Astrocyte (in vitro differentiated cells and primary cell): ENCODE data around the gene JMJD1C. TPM values are rescaled to one million over a fixed set of nuclear protein-coding genes. Genes with fewer than 3 reads are reported as not detected.

ENCODE experiments used
- DNase-seq: peaks from one replicate; pipeline ENCODE4 v3.0.0-alpha.2; 2010; ENCODE audit warnings: low read depth
- FAIRE-seq: peaks from 2 replicates; lab custom pipeline; 2011; peaks lifted over from hg19 to GRCh38; lab: Jason Lieb, UNC
- H2AFZ ChIP-seq: 2 replicates; pipeline ENCODE4 v1.6.0; 2012; ENCODE audit warnings: low read depth, low read length, inconsistent platforms
- H3K27ac ChIP-seq: 2 replicates; pipeline ENCODE4 v1.5.1; 2011; ENCODE audit warnings: low read depth, low read length, inconsistent platforms
- H3K27me3 ChIP-seq: 2 replicates; pipeline ENCODE4 v1.6.0; 2011; ENCODE audit warnings: low read length, inconsistent platforms; ENCODE audit not compliant: insufficient read depth
- H3K36me3 ChIP-seq: 2 replicates; pipeline ENCODE4 v1.5.1; 2011; ENCODE audit warnings: low read length, inconsistent platforms; ENCODE audit not compliant: insufficient read depth
- H3K4me1 ChIP-seq: 2 replicates; pipeline ENCODE4 v1.5.1; 2011; ENCODE audit warnings: low read length, inconsistent platforms; ENCODE audit not compliant: insufficient read depth
- H3K4me2 ChIP-seq: 2 replicates; pipeline ENCODE4 v1.6.0; 2012; ENCODE audit warnings: low read length, inconsistent platforms
- H3K4me3 ChIP-seq: 2 replicates; pipeline ENCODE4 v1.5.1; 2011; ENCODE audit warnings: low read depth, mild to moderate bottlenecking, low read length, inconsistent platforms; ENCODE audit not compliant: insufficient read depth
- H3K79me2 ChIP-seq: 2 replicates; pipeline ENCODE4 v1.6.0; 2012; ENCODE audit warnings: mild to moderate bottlenecking, low read length, inconsistent platforms; ENCODE audit not compliant: insufficient read depth
- H3K9ac ChIP-seq: 2 replicates; pipeline ENCODE4 v1.6.0; 2012; ENCODE audit warnings: mild to moderate bottlenecking, low read length, inconsistent platforms
- H3K9me3 ChIP-seq: 2 replicates; pipeline ENCODE4 v1.5.1; 2012; ENCODE audit warnings: low read depth, mild to moderate bottlenecking, low read length, inconsistent platforms; ENCODE audit not compliant: insufficient read depth
- H4K20me1 ChIP-seq: 2 replicates; pipeline ENCODE4 v1.6.0; 2012; ENCODE audit warnings: low read length, inconsistent platforms; ENCODE audit not compliant: insufficient read depth
- H3K27ac Mint-ChIP-seq: one replicate; pipeline ENCODE4 v1.8.0; 2021; ENCODE audit warnings: mild to moderate bottlenecking, mixed read lengths; ENCODE audit not compliant: unreplicated experiment
- H3K27me3 Mint-ChIP-seq: one replicate; pipeline ENCODE4 v1.8.0; 2021; ENCODE audit warnings: low read depth, mixed read lengths; ENCODE audit not compliant: unreplicated experiment
- H3K36me3 Mint-ChIP-seq: one replicate; pipeline ENCODE4 v1.8.0; 2021; ENCODE audit warnings: low read depth, mixed read lengths; ENCODE audit not compliant: unreplicated experiment
- H3K4me1 Mint-ChIP-seq: one replicate; pipeline ENCODE4 v1.8.0; 2021; ENCODE audit warnings: low read depth, mixed read lengths; ENCODE audit not compliant: unreplicated experiment
- H3K4me3 Mint-ChIP-seq: one replicate; pipeline ENCODE4 v1.8.0; 2021; ENCODE audit warnings: mild to moderate bottlenecking, moderate library complexity, mixed read lengths; ENCODE audit not compliant: unreplicated experiment
- H3K9me3 Mint-ChIP-seq: one replicate; pipeline ENCODE4 v1.8.0; 2021; ENCODE audit warnings: mild to moderate bottlenecking, mixed read lengths; ENCODE audit not compliant: unreplicated experiment
- EZH2 ChIP-seq: IDR thresholded peaks from 2 replicates; pipeline ENCODE4 v1.6.1; 2012; ENCODE audit warnings: mild to moderate bottlenecking, low read length, inconsistent platforms; ENCODE audit not compliant: insufficient read depth
- total RNA-seq: library from RNA; stranded (reverse); gene quantifications from 2 replicates; pipeline ENCODE4 v1.2.1, GENCODE V29; 2021
- TF ChIP-seq, protein P1 (sequence below): IDR thresholded peaks from 2 replicates; pipeline ENCODE4 v1.5.1; 2011; ENCODE audit warnings: low read depth, mild to moderate bottlenecking, inconsistent platforms, low read length, moderate library complexity; ENCODE audit not compliant: insufficient read depth

The JMJD1C gene
- total RNA-seq, 1 donor from 2014 or later = 61.0 TPM

DNA sequence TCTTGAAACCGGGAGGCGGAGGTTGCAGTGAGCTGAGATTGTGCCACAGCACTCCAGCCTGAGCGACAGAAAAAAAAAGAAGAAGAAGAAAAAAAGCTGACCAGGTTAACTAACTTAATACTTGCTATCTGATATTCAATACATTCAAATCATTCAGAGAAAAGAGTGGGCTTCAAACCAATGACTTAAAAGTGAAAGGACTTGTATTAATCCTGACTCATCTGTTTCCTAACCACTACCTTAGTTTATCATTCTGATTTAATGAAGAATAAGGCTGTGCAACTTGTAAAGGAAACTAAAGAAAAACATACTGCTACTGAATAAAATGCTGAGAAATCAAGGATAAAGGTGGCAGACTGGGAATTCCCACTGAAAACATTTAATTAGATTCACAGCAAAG lies 204.3 kb downstream of the JMJD1C start:
- TF ChIP-seq, protein P1, sequence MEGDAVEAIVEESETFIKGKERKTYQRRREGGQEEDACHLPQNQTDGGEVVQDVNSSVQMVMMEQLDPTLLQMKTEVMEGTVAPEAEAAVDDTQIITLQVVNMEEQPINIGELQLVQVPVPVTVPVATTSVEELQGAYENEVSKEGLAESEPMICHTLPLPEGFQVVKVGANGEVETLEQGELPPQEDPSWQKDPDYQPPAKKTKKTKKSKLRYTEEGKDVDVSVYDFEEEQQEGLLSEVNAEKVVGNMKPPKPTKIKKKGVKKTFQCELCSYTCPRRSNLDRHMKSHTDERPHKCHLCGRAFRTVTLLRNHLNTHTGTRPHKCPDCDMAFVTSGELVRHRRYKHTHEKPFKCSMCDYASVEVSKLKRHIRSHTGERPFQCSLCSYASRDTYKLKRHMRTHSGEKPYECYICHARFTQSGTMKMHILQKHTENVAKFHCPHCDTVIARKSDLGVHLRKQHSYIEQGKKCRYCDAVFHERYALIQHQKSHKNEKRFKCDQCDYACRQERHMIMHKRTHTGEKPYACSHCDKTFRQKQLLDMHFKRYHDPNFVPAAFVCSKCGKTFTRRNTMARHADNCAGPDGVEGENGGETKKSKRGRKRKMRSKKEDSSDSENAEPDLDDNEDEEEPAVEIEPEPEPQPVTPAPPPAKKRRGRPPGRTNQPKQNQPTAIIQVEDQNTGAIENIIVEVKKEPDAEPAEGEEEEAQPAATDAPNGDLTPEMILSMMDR = no peak
- TF ChIP-seq EZH2 = no peak
- H3K9ac ChIP-seq = no peak overlapping the region
- peaks cover 77% of the 10 kb centered on the region for H4K20me1 ChIP-seq
- Mint-ChIP-seq H3K4me3 (no peak overlapping the region), H3K27me3 (no peaks in the 10 kb centered on the region), H3K9me3 (peaks cover 2% of the 10 kb centered on the region), H3K27ac (no peak overlapping the region), H3K36me3 (peaks cover 2% of the 10 kb centered on the region), H3K4me1 (peaks cover 22% of the 10 kb centered on the region)
- H2AFZ ChIP-seq = no peak overlapping the region
- DNase-seq = no peak
- H3K27ac ChIP-seq = no peak overlapping the region
- H3K4me2 ChIP-seq = no peak overlapping the region
- H3K4me1 ChIP-seq = peaks cover 3% of the 10 kb centered on the region
- H3K79me2 ChIP-seq = peaks cover 99% of the 10 kb centered on the region
- no peaks in the 10 kb centered on the region for H3K9me3 ChIP-seq
- peaks cover 12% of the 10 kb centered on the region for H3K36me3 ChIP-seq
- no peak overlapping the region for H3K4me3 ChIP-seq
- H3K27me3 ChIP-seq = no peaks in the 10 kb centered on the region
- FAIRE-seq = no peak

DNA sequence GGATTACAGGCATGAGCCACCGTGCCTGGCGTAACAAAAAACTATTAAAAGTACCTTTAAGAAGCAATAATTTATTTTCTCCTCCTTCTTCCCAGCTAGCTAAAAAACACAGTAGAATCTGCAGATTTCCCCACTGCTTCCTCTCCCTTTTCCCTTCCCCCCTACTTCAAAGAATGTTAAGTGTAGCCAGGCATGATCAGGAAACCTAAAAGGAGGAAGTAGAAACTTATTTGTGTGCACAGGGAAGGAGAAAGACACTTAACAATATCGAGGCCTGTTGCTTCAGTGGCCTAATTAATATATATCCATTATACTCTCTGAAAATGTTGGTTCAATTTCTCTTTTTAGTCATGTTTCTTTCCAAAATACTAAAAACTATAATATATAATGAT lies 204.9 kb downstream of the JMJD1C start:
- DNase-seq = no peak
- H3K36me3 ChIP-seq = peaks cover 12% of the 10 kb centered on the region
- no peak overlapping the region for H3K9ac ChIP-seq
- Mint-ChIP-seq H3K27ac (no peak overlapping the region), H3K9me3 (peaks cover 2% of the 10 kb centered on the region), H3K4me3 (no peak overlapping the region), H3K4me1 (peaks cover 22% of the 10 kb centered on the region), H3K36me3 (peaks cover 2% of the 10 kb centered on the region), H3K27me3 (no peaks in the 10 kb centered on the region)
- no peaks in the 10 kb centered on the region for H3K27me3 ChIP-seq
- H3K27ac ChIP-seq = no peak overlapping the region
- H3K79me2 ChIP-seq = peaks cover 99% of the 10 kb centered on the region
- FAIRE-seq = no peak
- H3K4me3 ChIP-seq = no peak overlapping the region
- H2AFZ ChIP-seq = no peak overlapping the region
- peaks cover 79% of the 10 kb centered on the region for H4K20me1 ChIP-seq
- H3K4me1 ChIP-seq = peaks cover 4% of the 10 kb centered on the region
- no peaks in the 10 kb centered on the region for H3K9me3 ChIP-seq
- no peak overlapping the region for H3K4me2 ChIP-seq
- TF ChIP-seq, protein P1 = no peak
- TF ChIP-seq EZH2 = no peak

DNA sequence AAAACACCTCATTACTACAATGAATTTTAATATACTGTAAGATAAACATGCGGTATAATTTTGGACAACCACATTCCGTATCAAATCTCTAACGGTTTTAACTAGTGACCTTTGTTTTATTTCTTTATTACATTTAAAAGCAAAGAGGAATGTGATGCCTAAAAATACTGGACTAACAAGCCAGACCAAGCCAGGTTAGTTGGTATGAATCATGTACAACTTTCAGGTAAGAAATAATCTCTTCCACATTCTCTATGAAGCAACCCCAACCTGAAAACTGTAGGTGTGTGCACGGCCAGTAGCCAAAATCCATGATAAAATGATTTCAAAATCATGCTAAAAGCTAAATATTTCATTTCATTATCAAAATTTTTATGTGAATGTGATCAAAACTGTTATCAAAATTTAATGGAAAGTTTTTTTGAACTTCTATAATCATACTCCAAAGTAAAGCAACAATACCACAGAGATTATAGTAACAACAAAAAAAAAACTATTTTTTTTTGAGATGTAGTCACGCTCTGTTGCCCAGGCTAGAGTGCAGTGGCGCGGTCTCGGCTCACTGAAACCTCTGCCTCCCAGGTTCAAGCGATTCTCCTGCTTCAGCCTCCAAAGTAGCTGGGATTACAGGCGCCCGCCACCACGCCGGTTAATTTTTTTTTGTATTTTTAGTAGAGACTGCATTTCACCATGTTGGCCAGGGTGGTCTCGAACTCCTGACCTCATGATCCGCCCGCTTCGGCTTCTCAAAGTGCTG lies 205.5 kb downstream of the JMJD1C start:
- DNase-seq (no peak), FAIRE-seq (no peak)
- H3K27me3 ChIP-seq = no peaks in the 10 kb centered on the region
- H4K20me1 ChIP-seq = peaks cover 78% of the 10 kb centered on the region
- H3K27ac ChIP-seq = no peak overlapping the region
- no peak overlapping the region for H2AFZ ChIP-seq
- H3K4me1 ChIP-seq = peaks cover 4% of the 10 kb centered on the region
- H3K9me3 Mint-ChIP-seq = peaks cover 2% of the 10 kb centered on the region
- no peaks in the 10 kb centered on the region for H3K9me3 ChIP-seq
- peaks cover 12% of the 10 kb centered on the region for H3K36me3 ChIP-seq
- no peak overlapping the region for H3K27ac Mint-ChIP-seq
- no peak overlapping the region for H3K4me3 ChIP-seq
- peaks cover 99% of the 10 kb centered on the region for H3K79me2 ChIP-seq
- TF ChIP-seq, protein P1 = no peak
- TF ChIP-seq EZH2 = no peak
- no peak overlapping the region for H3K4me2 ChIP-seq
- H3K4me1 Mint-ChIP-seq = peaks cover 22% of the 10 kb centered on the region
- peaks cover 1% of the 10 kb centered on the region for H3K36me3 Mint-ChIP-seq
- no peak overlapping the region for H3K4me3 Mint-ChIP-seq
- no peak overlapping the region for H3K9ac ChIP-seq
- no peaks in the 10 kb centered on the region for H3K27me3 Mint-ChIP-seq
